ENCODE data around the gene CDH13.

GRCh38 chr16:82833378-82833993, 206.7 kb downstream of the CDH13 start:
- TF ChIP-seq CTCF (IDR thresholded peaks at IDR 0.05): no peak
- TF ChIP-seq POLR2A (IDR thresholded peaks at IDR 0.05): no peak
- TF ChIP-seq EP300 (IDR thresholded peaks at IDR 0.05): no peak
